ENCODE results near the gene PTAFR. TPM values are rescaled to one million over a fixed set of nuclear protein-coding genes. Genes with fewer than 3 reads are reported as not detected.

Gene PTAFR
- total and polyA plus RNA-seq, 2 of the 8 experiments (the other 6 are each of a cell fraction or from before 2014, with no cell fraction given): 1.2 to 4.9 TPM

DNA sequence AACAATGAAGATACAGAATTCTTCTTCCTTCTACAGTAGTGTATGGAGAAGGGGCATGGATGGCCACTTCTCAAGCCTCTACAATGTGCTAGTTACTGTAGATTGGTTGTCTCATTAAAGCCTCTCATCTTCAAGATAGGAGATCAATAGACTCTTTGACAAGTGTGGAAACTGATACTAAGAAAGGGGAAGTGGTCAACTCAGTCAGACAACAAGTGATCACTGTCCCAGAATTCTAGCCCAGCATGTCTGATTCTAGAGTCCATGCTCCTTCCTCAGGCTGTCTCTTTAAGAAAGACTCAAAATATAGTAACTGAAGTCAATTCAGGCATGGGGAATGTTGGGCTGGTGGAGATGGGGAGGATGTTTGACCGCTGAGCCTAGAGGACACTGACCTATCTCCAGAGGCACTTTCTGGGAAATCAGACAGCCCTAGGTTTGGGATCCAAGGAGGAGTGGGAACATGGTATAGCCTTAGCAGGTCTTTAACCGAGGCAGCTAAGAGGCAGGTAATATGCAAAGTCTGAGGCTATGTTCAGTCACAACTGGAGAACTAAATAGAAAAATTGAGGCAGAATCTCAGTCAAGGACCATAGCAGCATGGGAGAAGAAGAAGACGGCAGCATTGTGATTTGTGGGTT lies 48.8 kb downstream of the PTAFR start (continued):
- TF ChIP-seq TAF1 (IDR thresholded peaks at IDR 0.05; ENCODE audit: low read depth, low read length) (no peak), JUN (IDR thresholded peaks at IDR 0.05; ENCODE audit: low read depth, low read length) (no peak), EZH2 (IDR thresholded peaks at IDR 0.05; ENCODE audit: low read depth, low read length, severe bottlenecking) (no peak), MAFK (IDR thresholded peaks at IDR 0.05; ENCODE audit: low read depth, low read length) (no peak), EGR1 (IDR thresholded peaks at IDR 0.05; ENCODE audit: borderline replicate concordance, low read depth, low read length) (no peak), HDAC6 (IDR thresholded peaks at IDR 0.05; ENCODE audit: low read depth, low read length) (no peak), RAD21 (IDR thresholded peaks at IDR 0.05 in 1 of 2, conservative IDR thresholded peaks at IDR 0.05 in 1 of 2; ENCODE audit: low read depth in 2 of 2, low read length in 2 of 2) (no peak)
